Muscle of arm (tissue), 12 donors: Measurements from ENCODE around the gene FGF21. TPM values are rescaled to one million over a fixed set of nuclear protein-coding genes. Genes with fewer than 3 reads are reported as not detected.

ENCODE experiments used
- DNase-seq: peaks from one replicate; pipeline ENCODE4 v3.0.0-alpha.2; 2013
- polyA plus RNA-seq, 12 donors: library from polyadenylated mRNA; unstranded; fragments of 120-200 nt; gene quantifications; one replicate each; pipeline ENCODE4 v1.2.1, GENCODE V29; 2013; ENCODE audit not compliant: insufficient read length in 12 of 12

FGF21 gene
- polyA plus RNA-seq, 12 donors, result not detected

DNA sequence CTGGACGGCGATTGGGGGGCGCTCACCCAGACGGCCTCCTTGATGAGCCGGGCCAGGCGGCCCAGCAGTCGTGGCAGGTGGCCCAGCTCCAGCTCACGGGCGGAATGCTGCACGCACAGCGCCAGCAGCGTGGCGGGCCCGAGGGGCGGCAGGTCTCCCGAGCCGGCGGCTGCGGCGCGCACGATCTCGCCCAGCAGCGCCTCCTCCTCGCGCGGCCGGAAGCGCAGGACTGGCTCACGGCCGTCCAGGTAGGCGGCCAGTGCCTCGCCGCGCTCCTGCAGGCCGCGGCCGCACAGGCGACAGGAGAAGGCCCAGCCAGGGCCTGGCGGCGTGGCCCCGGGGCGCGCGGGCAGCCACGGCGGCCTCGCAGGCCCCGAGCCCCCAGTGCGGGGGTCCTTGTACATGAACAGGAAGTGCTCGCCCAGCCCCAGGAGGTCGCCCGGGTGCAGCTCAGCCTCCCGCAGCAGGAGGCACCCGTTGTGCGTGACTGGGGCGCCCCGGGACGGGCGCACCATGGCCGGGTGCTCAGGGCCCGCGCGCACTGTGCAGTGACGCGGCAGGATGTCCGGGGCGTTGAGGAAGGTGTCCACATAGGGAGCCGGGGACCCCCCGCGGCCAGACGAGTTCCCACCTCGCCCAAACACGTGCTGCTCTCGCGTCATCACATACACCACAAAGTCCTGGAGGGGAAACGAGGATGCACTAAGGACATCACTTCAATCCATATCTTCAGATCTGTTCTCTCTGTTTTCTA, 26.2 kb upstream of the FGF21 start:
- no peak for DNase-seq

DNA sequence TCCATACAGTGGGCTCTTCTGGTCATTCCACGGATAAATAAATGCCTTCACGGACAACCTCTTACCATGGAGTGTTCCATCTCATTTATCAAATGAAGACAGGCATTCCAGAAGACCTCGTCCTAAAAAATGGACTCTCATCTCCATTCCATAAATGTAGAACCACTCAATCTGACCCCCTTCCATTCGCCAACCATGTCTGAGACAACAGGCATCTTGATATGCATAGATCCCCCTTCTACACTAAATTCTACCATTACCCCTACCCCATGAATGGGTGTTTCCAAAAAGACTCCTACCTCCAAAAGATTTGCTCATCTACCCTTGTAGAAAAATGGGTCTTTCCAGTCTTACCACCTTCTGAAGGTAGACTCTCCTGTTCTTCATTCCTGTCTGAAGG, 23.9 kb upstream of the FGF21 start:
- no peak for DNase-seq

DNA sequence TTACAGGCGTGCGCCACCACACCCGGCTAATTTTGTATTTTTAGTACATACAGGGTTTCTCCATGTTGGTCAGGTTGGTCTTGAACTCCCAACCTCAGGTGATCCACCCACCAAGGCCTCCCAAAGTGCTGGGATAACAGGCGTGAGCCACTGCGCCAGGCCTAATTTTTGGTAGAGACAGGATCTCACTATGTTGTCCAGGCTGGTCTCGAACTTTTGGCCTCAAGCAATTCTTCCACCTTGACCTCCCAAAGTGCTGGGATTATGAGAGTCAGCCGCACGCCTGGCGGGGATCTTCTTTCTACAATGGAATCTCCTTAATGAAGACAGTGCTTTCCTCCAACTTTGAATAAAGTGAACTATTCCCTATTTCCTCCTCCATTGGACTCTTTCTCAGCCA, 20.7 kb upstream of the FGF21 start:
- DNase-seq, result no peak

DNA sequence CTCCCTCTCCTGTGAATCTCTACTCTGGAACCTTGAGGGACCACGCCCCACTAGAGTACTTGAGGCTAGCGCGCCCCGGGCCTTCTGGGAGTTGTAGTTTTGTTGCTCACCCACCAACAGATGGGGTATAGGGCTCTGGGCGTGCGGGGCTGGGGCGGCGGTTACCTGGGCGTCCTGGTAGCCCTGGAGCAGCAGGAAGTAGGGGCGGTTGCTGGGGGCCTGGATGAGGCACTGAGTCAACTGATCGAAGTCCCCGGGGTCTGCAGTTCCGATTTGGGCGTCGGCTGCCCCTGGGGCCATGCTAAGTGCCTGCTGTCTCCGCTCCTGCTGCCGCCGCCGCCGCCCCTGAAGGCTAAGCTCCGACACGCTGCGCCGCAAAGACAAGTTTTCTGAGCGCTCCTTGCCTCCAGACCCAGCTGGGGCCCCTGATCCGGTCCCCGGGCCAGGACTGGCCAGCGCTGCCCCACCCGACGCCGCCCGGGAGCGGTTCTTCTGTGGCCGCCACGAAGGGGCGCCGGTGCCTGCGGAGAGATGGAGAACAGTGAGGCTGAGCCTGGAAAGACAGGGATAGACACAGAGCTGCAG, 20.2 kb upstream of the FGF21 start:
- DNase-seq, result no peak

DNA sequence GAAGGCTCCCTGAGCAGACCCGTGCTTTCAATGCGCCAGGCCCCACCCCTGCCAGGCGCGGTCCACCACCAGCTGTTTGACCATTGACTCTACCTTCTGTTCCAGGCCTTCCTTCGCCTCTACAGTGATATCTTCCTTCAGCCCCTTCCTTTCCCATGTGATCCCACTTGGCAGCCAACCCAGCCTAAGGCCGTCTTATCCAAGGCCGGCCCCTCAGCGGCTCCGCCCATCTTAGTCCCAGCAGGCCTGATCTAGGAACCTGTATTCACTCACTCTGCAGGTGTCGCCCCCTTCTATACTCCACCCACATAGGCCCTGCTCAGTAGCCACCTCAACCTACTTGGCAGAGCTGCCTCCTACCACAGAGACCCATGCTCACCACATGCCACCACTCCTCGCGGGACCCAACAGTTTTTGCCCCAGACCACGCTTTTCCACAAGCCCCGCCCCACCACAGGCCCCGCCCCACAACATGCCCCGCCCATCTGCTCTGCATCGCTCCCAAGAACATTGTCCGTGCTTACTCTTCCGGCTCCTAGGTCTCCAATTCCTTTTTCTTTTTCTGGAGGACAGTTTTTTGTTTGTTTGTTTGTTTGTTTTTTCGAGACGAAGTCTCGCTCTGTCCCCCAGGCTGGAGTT, 17.8 kb upstream of the FGF21 start:
- DNase-seq, result peak; percentile 38

DNA sequence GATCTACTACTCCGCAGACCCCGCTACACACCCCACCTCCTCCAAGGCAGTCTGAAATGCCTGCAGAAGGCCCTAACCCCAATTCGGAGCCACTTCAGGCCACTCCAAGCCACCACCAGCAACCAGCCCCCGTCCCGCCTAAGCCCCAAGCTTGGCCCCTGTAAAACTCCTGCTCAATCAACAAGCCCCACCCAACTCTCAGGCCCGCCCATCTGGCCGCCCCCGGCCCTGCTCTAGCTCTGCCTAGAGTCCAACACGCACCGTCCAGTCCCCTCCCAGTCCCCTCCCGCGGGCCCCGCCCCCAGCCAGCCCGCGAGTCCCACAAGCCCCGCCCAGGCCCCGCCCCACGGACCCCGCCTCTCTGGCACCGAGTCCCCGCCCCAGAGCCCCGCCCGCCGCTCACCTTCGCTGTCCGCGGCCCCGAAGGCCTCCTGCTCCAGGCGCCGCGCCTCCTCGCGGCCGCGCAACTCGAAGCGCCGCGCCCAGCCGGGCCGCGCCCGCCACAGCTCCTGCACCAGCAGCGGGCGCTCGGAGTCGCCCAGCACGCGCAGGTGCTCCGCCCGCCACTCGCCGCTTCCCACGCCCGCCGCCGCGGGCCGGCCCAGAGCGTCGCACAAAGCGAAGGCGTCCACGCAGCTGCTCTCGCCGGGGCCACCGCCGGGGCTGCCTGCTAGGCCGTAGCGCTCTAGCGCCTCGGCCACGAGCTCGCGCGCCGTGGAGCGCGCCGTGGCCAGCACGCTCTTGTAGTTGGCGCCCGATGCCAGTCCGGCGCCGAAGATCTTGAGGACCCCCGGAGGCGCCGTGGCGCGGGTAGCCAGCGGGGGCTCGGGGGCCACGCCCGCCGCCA, 16.5 kb upstream of the FGF21 start:
- peak; percentile 86 for DNase-seq

DNA sequence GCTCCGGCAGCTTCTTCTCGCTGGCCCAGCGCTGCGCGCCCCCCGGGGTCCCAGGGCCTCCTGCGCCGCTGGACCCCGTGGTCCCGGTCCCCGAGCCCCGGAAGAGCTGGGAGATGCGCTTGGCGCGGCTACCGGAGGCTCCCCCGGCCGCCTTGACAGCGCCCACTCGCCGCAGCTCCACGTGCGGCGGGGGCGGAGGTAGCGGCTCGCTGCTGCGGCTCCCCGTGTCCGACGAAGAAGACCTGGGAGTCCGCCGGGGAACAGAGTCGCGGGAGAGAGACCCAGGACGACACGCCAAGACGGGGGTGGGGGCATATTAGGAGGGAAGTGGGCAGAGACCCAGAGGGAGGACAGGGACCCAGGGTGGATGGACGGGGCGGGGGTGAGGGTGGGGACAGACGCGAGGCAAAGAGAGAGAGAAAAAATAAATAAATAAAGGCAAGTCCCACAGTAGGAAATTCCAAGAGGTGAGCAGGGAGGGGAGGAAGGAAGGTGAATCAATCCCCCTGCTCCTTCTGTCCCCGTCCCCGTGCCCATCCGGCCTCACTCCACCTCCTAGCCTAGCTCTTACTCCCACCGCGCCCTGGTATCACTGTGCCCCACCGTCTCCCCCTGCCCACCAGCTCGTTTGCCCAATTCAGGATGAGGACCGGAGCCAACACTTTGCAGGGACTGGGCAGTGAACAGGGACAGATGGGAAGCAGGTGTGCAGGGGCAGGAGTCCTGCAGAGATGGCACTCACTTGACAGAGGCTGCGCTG, 15.7 kb upstream of the FGF21 start:
- peak; percentile 22 for DNase-seq

DNA sequence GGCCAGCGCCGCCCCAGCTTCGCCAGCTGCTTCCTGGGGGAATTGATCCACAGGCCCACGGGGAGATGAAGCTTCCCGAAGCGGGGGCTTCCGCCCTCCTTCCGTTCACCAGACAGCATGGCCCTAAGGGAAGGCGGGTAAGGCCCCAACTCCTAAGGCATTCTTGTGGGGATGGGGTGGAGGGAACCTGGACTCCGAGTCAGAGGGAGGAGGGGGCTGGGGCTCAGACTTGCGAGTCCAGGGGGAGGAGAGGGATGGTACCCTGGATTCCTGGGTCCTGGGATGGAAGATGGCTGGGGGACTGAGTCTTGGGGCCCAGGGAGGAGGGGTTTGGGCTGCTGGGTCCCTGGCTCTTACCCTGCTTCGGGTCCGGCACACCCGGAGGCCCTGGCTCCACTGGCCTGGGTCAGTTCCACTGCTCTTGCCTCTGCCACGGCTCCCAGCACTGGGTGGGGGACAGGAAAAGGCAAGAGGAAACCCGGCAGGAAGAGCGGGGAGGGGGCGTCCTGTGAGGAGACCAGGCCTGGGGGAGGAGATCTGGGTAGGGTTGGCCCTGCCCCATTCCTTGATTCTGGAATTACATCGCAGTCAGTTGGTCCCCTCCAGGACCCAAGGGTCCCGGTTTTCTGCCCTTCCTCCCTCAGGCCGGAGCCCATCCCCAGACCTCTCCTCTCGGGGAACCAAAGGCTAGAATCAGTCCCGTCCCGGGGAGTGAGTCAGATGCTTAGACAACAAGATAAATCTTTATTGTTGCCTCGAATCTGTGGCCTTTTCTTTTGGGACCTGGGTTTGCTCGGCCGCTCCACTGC, 15.0 kb upstream of the FGF21 start, which contains the start of gene RASIP1:
RASIP1 (minus strand) TSS at position 447 of the 809 bp plus-strand sequence; CDS start at position 119, 328 bp downstream.
- DNase-seq, result no peak

DNA sequence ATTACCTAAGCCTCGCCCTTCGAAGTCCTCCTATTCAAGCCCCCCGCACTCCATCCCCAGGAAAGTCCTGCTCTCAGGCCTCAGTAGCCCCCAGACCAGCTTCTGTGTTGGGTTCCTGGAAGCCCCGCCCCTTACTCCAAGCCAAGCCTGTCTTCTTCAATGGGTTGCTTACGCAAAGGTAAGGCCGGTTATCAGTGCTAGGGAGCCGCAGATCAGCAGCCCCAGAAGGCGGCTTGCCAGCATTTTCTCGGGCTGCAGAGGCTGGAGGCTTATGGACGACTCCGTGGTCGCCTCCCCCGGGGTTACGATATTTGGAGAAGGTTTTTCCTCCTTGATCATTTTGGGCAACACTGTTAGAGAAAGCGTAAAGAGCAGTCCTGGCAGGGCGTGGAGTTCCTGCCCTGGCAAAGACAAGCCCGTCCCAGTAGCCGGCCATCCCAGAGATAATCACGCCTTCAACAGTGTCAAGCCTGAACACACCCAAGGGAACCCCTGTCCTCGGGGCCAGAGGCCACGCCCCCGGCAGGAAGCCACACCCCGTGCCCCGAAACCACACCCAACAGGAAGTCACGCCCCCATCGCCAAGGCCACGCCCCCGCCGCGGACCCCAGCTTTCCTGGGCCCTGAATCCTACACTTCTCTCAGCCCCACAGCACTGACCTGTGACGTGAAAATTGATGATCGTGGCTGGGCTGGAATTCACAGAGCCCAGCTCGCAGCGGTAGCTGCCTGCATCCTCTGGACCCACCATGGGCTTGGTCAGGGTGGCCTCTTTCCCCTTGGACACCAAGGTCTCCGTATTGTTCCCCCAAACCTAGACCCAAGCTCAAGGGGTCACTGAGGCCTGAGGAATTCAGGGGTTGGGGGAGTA, 14.0 kb upstream of the FGF21 start:
- no peak for DNase-seq

DNA sequence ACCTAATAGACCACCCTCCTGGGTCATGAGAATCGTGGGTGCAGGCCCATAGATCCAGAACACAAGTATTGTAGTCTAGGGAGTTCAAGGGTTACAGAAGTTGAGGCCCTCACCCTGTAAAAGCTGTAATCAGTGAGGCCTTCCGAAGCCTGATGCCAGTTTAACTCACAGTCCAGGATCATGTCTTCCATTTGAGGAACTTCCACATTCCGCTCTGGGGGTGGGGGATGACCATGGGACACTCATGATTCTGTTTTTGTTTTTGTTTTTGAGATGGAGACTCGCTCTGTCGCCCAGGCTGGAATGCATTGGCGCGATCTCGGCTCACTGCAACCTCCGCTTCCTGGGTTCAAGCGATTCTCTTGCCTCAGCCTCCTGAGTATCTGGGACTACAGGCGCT, 13.2 kb upstream of the FGF21 start:
- DNase-seq, result no peak

DNA sequence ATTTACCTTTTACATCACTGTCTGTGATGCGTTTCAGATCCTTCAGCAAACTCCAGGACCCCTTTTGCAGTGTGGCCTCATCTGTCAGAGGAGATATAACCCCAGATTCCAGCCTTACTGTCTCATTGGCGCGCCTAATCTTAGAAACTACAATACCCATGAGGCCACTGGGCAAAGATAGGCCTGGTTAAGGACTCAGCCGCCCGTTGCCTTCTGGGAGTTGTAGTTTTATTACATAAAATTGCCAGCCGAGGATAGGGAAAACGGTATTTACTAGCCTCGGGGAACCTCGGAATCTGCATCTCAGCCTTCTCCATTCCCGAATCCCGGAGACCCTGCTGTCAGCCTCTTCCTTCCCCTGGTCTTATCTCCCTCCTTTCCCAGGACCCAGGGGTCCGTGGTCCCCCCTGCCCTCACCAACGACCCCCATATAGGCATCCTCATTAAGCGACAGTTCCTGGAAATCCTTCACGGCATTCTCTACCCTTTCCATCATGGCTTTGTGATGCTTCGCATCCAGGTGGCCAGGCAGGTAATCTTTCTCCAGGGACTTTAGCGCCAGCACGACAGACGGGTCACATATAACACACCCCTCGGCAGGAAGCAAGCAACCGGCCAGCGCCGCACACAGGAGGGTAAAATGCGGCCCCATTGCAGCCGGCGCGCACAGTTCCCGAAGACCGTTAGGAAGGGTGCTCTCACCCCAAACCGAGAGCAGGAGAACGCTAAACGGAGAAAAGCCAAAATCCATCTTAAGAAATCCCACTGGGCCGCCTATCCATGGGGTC, 9.9 kb upstream of the FGF21 start:
- peak; percentile 58 for DNase-seq

DNA sequence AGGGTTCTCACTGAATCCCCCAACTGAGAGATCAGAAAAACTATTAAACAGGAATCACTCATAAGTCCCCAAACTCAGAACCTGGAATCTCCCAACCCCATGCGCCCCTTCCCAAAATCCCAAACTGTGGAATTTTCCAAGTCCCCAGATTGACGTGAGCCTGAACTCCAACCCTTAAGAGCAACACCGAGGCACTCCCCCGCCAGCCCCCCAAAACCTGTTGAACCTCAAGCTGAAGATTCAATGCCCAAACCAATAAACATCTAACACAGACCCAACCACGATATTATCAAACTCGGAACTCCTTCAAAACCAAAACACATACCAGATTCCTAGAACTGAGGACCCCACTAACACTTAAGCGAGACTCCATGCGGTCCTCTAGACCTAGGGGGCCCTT, 9.2 kb upstream of the FGF21 start:
- DNase-seq, result no peak

DNA sequence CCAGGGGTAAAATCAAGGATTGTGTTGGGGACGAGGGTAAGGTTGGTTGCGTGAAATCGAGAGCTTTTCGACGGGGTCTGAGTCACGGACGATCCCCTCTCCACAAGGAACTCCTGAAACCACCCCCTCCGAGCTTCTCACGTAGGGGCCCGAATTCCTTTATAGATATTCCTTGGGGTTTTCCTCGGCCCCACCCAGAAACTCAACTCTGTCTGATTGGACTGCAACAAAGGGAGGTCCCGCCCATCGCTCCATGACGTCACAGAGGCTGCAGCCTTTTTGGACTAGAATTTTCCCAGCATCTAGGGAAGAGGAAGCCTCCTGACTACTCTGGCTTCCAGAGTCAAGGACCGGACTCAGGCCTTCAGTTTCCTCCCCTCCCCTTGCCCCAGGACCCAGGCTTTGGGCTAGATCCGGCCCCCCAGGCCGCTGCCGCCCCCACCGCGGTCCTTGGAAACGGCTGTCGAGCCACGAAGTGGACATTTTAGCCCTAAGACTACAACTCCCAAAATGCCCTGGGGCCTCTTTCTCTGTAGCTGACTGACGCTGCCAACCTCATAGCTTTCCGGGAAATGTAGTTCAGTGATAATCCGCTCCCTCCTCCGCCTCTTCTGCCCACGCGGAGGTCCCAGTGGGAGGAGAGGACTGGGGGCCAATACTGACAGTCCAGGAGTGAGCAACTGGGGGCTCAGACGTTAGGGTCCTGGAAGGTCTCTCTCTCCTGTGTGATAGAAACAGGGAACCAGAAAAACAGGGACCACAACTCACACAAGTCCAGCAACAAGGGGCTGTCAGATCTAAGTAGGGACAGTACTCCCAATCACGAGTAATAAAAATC, 8.4 kb upstream of the FGF21 start, which contains the start of gene IZUMO1:
IZUMO1 (minus strand) TSS at position 172 of the 838 bp plus-strand sequence. CDS start 1,050 bp downstream, outside the sequence.
- peak; percentile 78 for DNase-seq

DNA sequence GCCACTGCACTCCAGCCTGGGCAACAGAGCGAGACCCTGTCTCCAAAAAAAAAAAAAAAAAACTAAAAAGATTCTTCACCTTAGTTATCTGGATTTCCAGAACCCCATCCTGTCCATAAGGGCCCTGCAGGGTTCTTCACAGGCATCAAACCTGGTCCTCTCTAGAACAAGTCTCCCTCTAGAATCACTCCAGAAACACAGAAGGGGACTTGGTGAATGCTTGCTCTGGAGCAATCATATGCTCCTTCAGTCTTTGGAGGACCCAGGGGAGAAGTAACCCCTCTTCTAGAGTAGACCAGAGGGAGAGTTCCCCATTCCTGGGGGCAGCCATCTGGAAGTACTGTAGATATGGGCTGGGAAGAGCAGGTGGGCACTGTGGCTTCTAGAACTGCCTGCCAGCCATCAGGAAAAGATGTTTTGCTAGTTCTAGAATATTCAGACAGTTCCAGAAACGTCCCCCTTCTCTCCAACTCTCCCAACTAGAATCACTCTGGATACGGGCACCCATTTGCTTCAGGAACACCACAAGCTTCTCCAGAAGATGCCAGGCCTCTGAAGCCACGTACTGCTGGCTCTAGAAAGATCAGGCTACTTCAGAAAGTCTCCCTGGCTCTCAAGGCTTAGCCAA, 5.6 kb upstream of the FGF21 start:
- DNase-seq, result no peak

DNA sequence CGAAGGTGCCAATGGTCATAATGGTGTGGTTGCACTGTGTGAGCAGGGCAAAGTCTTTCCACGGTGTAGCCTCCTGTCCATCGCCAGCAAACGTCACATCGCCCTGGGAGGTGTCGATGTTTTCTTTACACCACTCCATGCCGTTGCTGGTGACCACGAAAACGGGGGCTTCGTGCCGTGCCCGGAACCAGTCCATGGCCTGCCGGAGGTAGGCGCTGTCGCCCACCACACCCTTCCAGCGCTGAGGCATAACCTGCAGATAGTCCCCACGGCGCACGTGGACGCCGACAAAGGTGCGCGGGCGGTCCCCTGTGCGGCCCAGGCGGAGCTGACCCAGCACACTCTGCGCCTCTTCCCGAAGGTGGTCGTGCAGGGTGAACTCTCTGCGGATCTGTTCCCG, 5.0 kb upstream of the FGF21 start:
- no peak for DNase-seq

DNA sequence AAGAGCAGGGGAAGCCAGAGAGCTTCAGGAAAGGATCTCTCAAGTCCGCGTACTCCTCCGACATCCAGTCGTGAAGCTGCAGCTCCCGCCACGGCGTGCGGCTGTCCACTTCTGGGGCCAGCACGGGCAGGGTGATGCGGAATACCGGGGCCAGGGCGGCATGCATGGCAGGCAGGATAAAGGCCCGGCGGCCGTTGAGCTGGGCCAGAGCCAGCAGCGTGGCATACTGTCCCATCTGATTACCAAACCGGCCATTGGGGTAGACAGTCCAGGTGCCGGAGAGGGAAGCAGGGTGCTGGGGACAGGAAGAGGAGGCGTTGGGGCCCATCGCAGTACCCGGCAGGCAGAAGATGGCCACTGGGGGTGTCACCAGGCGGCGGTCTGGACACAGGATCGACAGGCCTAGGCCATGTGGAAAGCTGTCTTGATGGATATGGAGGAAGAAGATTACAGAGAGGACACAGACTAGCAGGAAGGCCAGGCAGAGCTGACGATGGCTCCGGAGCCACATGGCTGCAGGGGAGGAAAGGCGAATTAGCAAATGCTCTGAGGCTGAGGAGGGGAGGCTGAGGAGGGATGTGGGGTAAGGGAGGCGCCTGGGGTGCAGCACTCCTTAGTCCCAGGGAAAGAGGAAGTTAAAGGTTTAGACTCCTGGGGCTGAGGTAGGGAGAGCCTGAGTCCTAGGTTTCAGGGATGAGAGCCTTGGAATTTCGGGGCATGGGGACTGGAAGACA, 4.4 kb upstream of the FGF21 start:
- no peak for DNase-seq
